ENCODE measurements around the gene ZBTB7B.

DNA sequence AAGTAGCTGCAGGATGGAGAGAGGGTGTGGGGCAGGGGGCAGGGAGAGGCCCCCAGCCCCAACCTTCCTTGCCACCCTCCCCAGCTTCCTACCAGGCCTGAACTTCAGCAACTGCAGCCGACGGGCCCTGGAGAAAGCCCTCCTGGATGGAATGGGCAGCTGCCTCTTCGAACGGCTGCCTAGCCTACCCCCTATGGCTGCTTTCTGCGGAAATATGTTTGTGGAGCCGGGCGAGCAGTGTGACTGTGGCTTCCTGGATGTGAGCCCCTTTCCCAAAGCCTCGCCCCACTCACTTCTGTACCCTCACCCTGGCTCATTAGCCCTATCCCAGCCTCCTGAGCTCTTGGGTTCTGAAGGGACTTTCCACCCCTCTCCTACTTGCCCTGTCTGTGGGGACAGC lies 54.5 kb downstream of the ZBTB7B start:
- TF ChIP-seq, protein P1, sequence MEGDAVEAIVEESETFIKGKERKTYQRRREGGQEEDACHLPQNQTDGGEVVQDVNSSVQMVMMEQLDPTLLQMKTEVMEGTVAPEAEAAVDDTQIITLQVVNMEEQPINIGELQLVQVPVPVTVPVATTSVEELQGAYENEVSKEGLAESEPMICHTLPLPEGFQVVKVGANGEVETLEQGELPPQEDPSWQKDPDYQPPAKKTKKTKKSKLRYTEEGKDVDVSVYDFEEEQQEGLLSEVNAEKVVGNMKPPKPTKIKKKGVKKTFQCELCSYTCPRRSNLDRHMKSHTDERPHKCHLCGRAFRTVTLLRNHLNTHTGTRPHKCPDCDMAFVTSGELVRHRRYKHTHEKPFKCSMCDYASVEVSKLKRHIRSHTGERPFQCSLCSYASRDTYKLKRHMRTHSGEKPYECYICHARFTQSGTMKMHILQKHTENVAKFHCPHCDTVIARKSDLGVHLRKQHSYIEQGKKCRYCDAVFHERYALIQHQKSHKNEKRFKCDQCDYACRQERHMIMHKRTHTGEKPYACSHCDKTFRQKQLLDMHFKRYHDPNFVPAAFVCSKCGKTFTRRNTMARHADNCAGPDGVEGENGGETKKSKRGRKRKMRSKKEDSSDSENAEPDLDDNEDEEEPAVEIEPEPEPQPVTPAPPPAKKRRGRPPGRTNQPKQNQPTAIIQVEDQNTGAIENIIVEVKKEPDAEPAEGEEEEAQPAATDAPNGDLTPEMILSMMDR (conservative IDR thresholded peaks at IDR 0.05 in 1 of 2, IDR thresholded peaks at IDR 0.05 in 1 of 2; ENCODE audit: extremely low read depth in 1 of 2, insufficient read depth in 1 of 2, low read depth in 1 of 2, low read length in 2 of 2): no peak
- no peak for TF ChIP-seq EZH2 (IDR thresholded peaks at IDR 0.05; ENCODE audit: borderline replicate concordance, low read length)
